GM12892 (cell line): ENCODE results near the gene CENPN.

Experiments used
- DNase-seq: peaks from one replicate; pipeline ENCODE4 v3.0.0; 2011; ENCODE audit not compliant: insufficient read length
- FAIRE-seq: peaks from 2 replicates; lab custom pipeline; 2011; peaks lifted over from hg19 to GRCh38; lab: Jason Lieb, UNC
- POLR2A ChIP-seq: IDR thresholded peaks from 2 replicates; pipeline ENCODE4 v1.6.1; 2011; ENCODE audit warnings: low read depth, low read length, control low read depth
- POLR2AphosphoS5 ChIP-seq: IDR thresholded peaks from 2 replicates; pipeline ENCODE4 v1.6.1; 2011; ENCODE audit warnings: low read depth, low read length, control low read depth
- TAF1 ChIP-seq: IDR thresholded peaks from 2 replicates; pipeline ENCODE4 v1.6.1; 2011; ENCODE audit warnings: low read depth, mild to moderate bottlenecking, control low read depth, low read length, borderline replicate concordance

CENPN gene

DNA sequence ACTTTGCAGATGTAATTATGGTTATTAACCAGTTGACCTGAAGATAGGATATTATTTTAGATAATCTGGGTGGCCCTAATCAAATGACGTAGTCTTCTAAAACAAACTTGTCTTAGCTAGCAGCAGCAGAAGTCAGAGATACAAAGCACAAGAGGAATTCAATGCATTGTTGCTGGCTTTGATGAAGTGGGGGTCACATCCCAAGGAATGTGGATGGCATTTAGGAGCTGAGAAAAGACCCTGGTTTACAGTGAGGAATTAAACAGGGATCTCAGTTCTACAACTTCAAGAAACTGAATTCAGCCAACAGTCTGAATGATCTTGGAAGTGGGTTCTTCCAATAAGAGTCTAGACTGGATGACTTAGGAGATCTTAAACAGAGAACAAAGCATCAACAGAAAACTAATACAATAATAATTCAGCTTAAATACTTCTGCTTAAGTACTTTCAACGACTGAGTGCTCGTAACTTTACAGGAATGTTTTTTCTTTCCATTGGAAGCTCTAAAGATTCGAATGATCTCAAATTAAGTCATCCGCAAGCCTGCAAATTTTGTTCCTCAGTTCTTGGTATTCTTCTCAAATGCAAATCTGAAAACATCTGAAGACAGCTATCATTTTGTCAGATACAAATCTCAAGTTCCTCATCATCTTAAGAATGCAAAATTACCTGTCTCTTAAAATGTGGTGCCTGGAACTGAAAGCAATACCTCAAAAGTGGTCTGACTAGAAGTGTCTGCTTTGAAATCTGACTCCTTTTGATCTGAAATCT, 66.7 kb downstream of the CENPN start:
- TF ChIP-seq POLR2A (no peak), POLR2AphosphoS5 (no peak), TAF1 (no peak)
- FAIRE-seq = no peak
- no peak for DNase-seq

DNA sequence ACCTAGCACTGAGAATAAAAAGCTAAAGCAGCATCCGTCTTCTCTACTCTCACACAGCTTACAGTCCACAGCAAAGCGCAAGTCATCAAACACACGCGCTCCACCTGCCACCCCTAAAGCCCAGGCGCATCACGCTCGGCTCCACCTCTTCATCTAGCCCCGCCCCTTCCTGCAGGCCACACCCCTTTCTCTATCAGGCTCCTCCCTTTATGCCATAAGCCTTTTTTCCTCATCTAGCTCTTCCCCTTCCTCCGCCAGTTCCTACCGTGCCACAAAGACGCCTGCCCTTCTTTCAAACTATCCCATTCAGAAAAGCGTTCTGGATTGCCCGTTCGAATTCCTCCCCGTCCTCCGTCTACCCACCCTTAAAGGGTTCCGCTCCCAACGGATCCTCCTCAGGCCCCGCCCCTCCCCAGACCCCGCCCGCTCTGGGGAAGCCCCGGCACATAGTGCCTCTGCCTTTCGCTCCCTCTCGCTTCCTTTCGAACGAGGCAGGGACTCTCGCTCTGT, 69.6 kb downstream of the CENPN start:
- TF ChIP-seq POLR2A (no peak), TAF1 (no peak; the same call in 1 of the 2 replicates), POLR2AphosphoS5 (no peak)
- no peak for FAIRE-seq
- peak; percentile 63 for DNase-seq

DNA sequence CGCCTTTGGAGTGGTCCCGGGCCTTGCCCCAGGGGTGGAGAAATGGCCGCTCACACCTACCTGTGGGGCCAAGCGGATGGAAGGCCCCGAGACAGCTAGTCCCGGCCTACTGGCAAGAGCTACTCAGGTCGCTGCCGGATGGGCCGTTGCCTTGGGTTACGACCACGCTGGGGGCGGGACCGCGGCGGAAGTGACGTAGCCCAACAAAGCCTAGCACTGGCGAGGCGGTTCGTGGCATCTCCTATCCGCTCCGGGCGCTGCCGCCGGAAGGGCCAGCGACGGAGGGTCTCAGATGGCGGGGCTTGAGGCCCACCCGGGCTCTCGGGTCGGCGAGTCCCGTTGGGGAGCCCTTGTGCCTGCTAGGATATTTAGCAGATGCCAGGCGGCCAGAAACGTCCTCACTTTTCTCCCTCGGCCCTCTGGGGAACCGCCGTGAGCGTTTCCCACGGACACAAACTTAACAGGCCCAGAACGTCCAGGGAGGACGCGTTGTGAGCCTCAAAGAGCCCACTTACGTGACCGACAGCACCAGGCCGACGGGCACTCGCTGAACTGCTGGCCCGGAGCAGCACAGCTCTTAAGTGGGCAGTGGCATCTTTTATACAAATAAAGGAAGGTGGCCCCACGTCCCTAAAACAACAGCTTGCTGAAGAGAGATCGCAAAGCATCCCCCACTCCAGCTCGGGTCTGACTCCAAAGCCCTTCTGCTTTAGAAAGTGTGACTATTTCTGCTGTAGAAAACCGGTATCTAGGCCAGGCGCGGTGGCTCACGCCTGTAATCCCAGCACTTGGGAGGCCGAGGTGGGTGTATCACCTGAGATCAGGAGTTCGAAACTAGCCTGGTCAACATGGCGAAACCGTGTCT, 70.3 kb downstream of the CENPN start, which contains the start of gene C16orf46:
Gene C16orf46, minus strand, starts transcription at position 163 of the 865 bp plus-strand sequence. CDS start 13,283 bp downstream, outside the sequence.
- TF ChIP-seq POLR2AphosphoS5 (peak; percentile 79), POLR2A (peak; percentile 81), TAF1 (no peak; the same call in none of the 2 replicates)
- FAIRE-seq (peak; percentile 99), DNase-seq (peak; percentile 93)

DNA sequence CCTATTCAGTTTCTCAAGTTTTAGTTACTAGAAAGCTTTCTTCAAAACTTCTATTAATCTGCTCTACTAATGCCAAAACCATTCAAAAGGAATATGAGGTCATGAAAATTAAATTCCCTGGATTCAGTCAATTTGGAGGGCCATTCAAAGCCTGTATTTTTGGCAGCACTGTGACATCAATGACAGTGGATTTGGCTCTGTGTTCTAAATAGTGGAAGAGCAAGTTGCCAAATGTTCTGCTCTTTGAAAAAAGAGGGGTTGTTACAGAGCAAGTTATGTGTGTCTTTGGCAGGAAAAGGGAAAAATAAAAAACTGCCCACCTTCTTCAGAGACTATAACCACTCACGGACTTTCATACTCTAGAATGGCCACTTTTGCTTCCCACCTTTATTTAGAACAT, 73.2 kb downstream of the CENPN start:
- no peak for FAIRE-seq
- TF ChIP-seq POLR2A = no peak
- TF ChIP-seq TAF1 = no peak
- no peak for TF ChIP-seq POLR2AphosphoS5
- DNase-seq = no peak

DNA sequence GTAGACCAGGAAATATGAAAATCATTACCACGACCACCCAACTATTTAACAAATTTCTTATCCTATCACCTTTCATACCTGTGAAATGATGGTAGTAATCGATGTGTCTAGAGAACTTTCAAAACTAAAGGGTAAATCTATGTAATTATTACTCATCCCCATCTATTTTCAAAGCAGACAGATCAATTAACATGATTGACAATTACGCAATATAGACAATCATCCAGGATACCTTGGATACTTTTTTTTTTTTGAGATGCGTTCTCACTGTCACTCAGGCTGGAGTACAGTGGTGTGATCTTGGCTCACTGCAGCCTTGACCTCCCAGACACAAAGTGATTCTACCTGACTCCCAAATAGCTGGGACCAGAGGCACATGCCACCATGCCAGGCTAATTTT, 74.0 kb downstream of the CENPN start:
- DNase-seq = no peak
- no peak for TF ChIP-seq POLR2AphosphoS5
- no peak for TF ChIP-seq TAF1
- TF ChIP-seq POLR2A = no peak
- no peak for FAIRE-seq
